NB4 (cell line): ENCODE data around the gene PDE5A.

ENCODE experiments used
- DNase-seq: peaks from one replicate; pipeline ENCODE4 v3.0.0; 2010; ENCODE audit warnings: low read depth
- H3K4me3 ChIP-seq: one replicate; pipeline ENCODE4 v1.5.1; 2011; ENCODE audit warnings: mild to moderate bottlenecking, low read depth, low read length, moderate library complexity
- CTCF ChIP-seq: IDR thresholded peaks from one replicate; pipeline ENCODE4 v1.5.1; 2012; ENCODE audit warnings: low read depth, low read length
- MAX ChIP-seq: IDR thresholded peaks from 2 replicates; pipeline ENCODE4 v1.6.1; 2011; ENCODE audit warnings: low read depth, low read length
- MYC ChIP-seq: IDR thresholded peaks from 2 replicates; pipeline ENCODE4 v1.6.1; 2011; ENCODE audit warnings: low read depth, low read length
- POLR2A ChIP-seq: IDR thresholded peaks from 2 replicates; pipeline ENCODE4 v1.6.1; 2011; ENCODE audit warnings: mild to moderate bottlenecking; ENCODE audit not compliant: insufficient read length; ENCODE audit errors: extremely low read depth

Gene PDE5A

GRCh38 chr4:119652998-119653397, 24.4 kb upstream of the PDE5A start:
- no peak for TF ChIP-seq MAX
- TF ChIP-seq POLR2A, result no peak
- TF ChIP-seq CTCF, result no peak
- TF ChIP-seq MYC, result no peak
- H3K4me3 ChIP-seq, result no peak overlapping the region
- no peak for DNase-seq

GRCh38 chr4:119648398-119648797, 19.8 kb upstream of the PDE5A start:
- TF ChIP-seq MYC (no peak), CTCF (no peak), POLR2A (no peak), MAX (no peak)
- H3K4me3 ChIP-seq, result no peak overlapping the region
- no peak for DNase-seq

- TF ChIP-seq POLR2A (no peak), CTCF (no peak), MAX (no peak), MYC (no peak)
- no peak overlapping the region for H3K4me3 ChIP-seq
- no peak for DNase-seq
Measured at GRCh38 chr4:119647558-119647957, 19.0 kb upstream of the PDE5A start.

DNA sequence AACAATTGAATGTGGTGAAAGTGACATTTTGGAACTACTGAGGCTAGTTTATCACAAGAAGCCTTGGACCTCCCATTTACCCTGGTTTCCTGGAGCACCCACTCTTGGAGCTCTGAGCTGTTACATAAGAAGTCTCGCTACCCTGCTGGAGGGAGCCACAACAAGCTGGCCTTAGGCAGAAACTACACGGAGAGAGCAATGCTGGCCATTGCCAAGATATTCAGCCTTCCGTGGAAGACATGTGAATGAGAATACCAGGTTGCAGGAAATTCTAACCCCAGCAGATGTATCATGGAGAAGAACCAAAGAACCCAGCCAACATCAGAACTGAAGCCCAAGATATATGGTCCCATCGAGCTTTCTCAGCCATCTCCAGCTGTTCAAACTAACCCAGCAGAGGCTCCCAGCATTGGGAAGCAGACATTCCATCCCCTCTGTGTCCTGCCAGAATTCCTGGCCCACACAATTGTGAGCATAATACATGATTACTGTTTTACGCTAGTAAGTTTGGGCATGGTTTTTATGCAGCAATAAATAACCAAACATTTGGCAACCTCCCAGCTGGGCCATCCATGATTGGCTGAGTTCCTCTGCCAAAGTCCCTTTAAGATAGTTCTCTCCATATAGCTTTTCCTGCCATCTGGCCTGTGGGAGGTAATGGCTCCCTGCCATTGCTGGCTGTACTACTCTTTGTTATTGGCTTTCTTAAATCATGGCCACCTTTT, 17.9 kb upstream of the PDE5A start:
- no peak for TF ChIP-seq MAX
- TF ChIP-seq MYC, result no peak
- TF ChIP-seq CTCF, result no peak
- no peak for TF ChIP-seq POLR2A
- no peak overlapping the region for H3K4me3 ChIP-seq
- no peak for DNase-seq

DNA sequence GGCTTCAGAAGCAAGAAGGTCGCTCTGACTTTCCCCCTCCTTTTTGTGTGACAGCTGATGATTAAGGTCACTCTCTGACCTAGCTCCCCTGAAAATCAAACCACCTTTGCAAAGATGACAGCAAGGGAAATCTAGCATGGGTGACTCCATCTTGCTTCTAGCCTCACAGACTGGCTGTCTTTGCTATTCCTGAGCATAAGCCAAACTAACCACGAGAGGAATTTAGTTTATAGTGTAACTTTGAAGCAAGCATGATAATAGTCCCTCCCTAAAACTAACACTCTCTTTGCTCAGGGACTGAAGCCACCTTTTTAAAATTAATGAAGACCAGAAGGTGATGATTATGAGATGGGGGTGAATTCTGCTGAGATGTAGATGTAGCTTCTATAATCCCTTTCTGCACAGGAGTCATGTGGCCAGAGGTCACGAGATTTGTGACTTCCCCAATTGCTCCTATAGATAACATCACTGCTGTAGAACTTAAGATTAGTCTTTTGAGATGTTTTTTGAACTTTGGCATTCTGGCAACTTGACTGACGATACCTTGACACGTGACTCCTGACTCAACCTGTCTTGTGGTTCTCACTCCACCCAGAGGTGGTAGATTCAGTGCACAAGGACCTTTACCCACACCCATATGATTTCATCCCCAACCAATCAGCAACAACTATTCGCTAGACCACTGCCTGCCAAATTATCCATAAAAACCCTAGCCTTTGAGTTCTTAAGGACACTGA, 14.9 kb upstream of the PDE5A start:
- TF ChIP-seq POLR2A, result no peak
- TF ChIP-seq MAX, result no peak
- no peak overlapping the region for H3K4me3 ChIP-seq
- no peak for DNase-seq

DNA sequence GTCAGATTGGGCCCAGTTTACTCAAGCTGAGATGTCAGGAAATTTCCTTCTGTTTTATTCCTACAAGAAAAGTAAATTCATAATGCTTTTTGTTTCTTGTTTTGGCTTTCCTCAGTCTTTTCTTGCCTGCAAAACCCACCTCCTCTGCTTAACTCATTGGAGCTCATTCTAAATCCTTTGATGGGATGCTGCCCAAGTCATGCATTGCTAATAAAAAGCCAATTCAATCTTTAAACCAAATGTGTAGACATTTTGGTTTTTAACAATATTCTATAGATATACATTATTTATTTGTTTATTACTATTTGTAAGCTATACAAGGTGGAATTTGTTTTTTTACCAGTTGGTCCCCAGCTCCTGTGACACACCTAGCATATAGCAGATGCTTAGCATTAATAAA, 13.2 kb upstream of the PDE5A start:
- no peak for DNase-seq
- TF ChIP-seq POLR2A (no peak), CTCF (no peak), MYC (no peak), MAX (no peak)
- H3K4me3 ChIP-seq, result no peak overlapping the region
